ENCODE results near the gene CDC27. TPM values are rescaled to one million over a fixed set of nuclear protein-coding genes. Genes with fewer than 3 reads are reported as not detected.

The CDC27 gene
- total RNA-seq, 1 experiment from 2014 or later: 191 TPM

DNA sequence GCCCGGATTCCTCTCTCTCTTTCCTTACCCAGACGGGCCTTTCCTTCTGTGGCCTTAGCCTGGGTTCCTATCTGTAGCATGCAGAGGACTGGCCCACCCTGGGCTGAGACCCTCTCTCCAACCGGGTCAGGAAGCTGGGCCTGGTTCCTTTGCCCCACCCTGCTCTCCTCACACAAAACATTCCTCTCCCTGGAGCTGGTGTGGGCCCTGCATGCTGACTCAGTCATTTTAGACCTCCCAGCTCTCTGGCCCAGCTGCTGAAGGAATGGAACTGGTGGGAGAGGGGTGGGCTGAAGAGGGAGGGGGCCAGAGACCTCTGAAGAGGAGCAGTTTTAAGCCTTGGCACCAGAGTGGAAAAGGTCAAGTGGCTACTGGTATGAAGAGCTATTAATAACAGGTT lies 21.0 kb upstream of the CDC27 start:
- no peaks in the 10 kb centered on the region for H3K27me3 ChIP-seq (ENCODE audit: insufficient read depth, low read length)
- no peak overlapping the region for H3K9ac ChIP-seq (ENCODE audit: low read length)
- H3K9me3 ChIP-seq (ENCODE audit: control insufficient read depth in 1 of 2, insufficient read depth in 1 of 2, low read depth in 1 of 2, low read length in 2 of 2): no peaks in the 10 kb centered on the region
- DNase-seq (ENCODE audit: low read depth, low spot score) (no peak), ATAC-seq (no peak)
- BruUV-seq (replicated peaks): no TSS peak
- POLR2A ChIA-PET: no interaction called here
- H3K4me1 ChIP-seq (ENCODE audit: control insufficient read depth in 1 of 2, insufficient read depth in 2 of 2, low read length in 2 of 2): peaks cover 9 to 11% of the 10 kb centered on the region in 2 experiments
- H3K36me3 ChIP-seq (ENCODE audit: control insufficient read depth in 1 of 2, insufficient read depth in 2 of 2, low read length in 2 of 2): no peaks in the 10 kb centered on the region
- no peaks in the 10 kb centered on the region for H3K79me2 ChIP-seq (ENCODE audit: insufficient read depth, low read length)
- H2AFZ ChIP-seq (ENCODE audit: low read depth, low read length, poor library complexity, severe bottlenecking): no peak overlapping the region
- no peak overlapping the region for H3K4me3 ChIP-seq (replicated peaks in 1 of 2; ENCODE audit: low read depth in 1 of 2, low read length in 2 of 2)
- TF ChIP-seq FOSL1 (IDR thresholded peaks at IDR 0.05; ENCODE audit: low read depth) (no peak), EZH2 (IDR thresholded peaks at IDR 0.05) (no peak), YY1 (IDR thresholded peaks at IDR 0.05; ENCODE audit: extremely low read depth, insufficient replicate concordance, low read depth, low read length) (no peak), POLR2AphosphoS5 (IDR thresholded peaks at IDR 0.05; ENCODE audit: low read depth, low read length) (no peak), ZFX (IDR thresholded peaks at IDR 0.05) (no peak), SP1 (IDR thresholded peaks at IDR 0.05; ENCODE audit: low read depth) (no peak), ZNF274 (IDR thresholded peaks at IDR 0.05; ENCODE audit: low read depth, low read length) (no peak), ELF1 (IDR thresholded peaks at IDR 0.05; ENCODE audit: borderline replicate concordance, low read depth) (no peak), CEBPB (IDR thresholded peaks at IDR 0.05; ENCODE audit: low read depth) (no peak)
- TF ChIP-seq, protein P1, sequence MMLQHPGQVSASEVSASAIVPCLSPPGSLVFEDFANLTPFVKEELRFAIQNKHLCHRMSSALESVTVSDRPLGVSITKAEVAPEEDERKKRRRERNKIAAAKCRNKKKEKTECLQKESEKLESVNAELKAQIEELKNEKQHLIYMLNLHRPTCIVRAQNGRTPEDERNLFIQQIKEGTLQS (IDR thresholded peaks at IDR 0.05): no peak
- TF ChIP-seq, protein P2, sequence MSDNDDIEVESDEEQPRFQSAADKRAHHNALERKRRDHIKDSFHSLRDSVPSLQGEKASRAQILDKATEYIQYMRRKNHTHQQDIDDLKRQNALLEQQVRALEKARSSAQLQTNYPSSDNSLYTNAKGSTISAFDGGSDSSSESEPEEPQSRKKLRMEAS (IDR thresholded peaks at IDR 0.05): no peak
- TF ChIP-seq, protein P3, sequence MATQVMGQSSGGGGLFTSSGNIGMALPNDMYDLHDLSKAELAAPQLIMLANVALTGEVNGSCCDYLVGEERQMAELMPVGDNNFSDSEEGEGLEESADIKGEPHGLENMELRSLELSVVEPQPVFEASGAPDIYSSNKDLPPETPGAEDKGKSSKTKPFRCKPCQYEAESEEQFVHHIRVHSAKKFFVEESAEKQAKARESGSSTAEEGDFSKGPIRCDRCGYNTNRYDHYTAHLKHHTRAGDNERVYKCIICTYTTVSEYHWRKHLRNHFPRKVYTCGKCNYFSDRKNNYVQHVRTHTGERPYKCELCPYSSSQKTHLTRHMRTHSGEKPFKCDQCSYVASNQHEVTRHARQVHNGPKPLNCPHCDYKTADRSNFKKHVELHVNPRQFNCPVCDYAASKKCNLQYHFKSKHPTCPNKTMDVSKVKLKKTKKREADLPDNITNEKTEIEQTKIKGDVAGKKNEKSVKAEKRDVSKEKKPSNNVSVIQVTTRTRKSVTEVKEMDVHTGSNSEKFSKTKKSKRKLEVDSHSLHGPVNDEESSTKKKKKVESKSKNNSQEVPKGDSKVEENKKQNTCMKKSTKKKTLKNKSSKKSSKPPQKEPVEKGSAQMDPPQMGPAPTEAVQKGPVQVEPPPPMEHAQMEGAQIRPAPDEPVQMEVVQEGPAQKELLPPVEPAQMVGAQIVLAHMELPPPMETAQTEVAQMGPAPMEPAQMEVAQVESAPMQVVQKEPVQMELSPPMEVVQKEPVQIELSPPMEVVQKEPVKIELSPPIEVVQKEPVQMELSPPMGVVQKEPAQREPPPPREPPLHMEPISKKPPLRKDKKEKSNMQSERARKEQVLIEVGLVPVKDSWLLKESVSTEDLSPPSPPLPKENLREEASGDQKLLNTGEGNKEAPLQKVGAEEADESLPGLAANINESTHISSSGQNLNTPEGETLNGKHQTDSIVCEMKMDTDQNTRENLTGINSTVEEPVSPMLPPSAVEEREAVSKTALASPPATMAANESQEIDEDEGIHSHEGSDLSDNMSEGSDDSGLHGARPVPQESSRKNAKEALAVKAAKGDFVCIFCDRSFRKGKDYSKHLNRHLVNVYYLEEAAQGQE (IDR thresholded peaks at IDR 0.05; ENCODE audit: low read depth): no peak
- TF ChIP-seq, protein P4, sequence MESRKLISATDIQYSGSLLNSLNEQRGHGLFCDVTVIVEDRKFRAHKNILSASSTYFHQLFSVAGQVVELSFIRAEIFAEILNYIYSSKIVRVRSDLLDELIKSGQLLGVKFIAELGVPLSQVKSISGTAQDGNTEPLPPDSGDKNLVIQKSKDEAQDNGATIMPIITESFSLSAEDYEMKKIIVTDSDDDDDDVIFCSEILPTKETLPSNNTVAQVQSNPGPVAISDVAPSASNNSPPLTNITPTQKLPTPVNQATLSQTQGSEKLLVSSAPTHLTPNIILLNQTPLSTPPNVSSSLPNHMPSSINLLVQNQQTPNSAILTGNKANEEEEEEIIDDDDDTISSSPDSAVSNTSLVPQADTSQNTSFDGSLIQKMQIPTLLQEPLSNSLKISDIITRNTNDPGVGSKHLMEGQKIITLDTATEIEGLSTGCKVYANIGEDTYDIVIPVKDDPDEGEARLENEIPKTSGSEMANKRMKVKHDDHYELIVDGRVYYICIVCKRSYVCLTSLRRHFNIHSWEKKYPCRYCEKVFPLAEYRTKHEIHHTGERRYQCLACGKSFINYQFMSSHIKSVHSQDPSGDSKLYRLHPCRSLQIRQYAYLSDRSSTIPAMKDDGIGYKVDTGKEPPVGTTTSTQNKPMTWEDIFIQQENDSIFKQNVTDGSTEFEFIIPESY (IDR thresholded peaks at IDR 0.05; ENCODE audit: extremely low read depth, insufficient replicate concordance, low read length): no peak
- RAD21 ChIA-PET (ENCODE audit: low non-redundant PET in 1 of 2, low total read pairs in 2 of 2, uncharacterized antibody in 2 of 2, unreplicated experiment in 2 of 2): no interaction called here
- intact Hi-C loops (cut with micrococcal nuclease): no loop called here
- H3K4me2 ChIP-seq (ENCODE audit: low read length): no peak overlapping the region
- H4K20me1 ChIP-seq (ENCODE audit: insufficient read depth): no peaks in the 10 kb centered on the region
- H3K27ac ChIP-seq (ENCODE audit: low read depth, low read length): no peak overlapping the region
- CTCF ChIA-PET: no interaction called here
- H3K9me2 ChIP-seq (ENCODE audit: insufficient read depth): no peaks in the 10 kb centered on the region

Measured in HCT116 (cell line).